ENCODE measurements around the gene NSD1.

The NSD1 gene

GRCh38 chr5:177310332-177310731, 176.8 kb downstream of the NSD1 start:
- no peak for DNase-seq

- peak; percentile 14 for DNase-seq
These were observed 177.3 kb downstream of the NSD1 start for GRCh38 chr5:177310757-177311391.

GRCh38 chr5:177311392-177311722, 177.8 kb downstream of the NSD1 start:
- DNase-seq: peak; percentile 65

- DNase-seq: peak; percentile 94
These were observed 178.4 kb downstream of the NSD1 start, which contains the start of gene MXD3 for GRCh38 chr5:177311723-177312648. MXD3 (minus strand) TSS chr5:177311898; CDS start chr5:177311830, 68 bp downstream.

GRCh38 chr5:177312649-177313181, 179.1 kb downstream of the NSD1 start:
- no peak for DNase-seq

GRCh38 chr5:177313561-177314259, 180.1 kb downstream of the NSD1 start:
- DNase-seq: no peak

- no peak for DNase-seq
These were observed 181.1 kb downstream of the NSD1 start for GRCh38 chr5:177314376-177315342.

- DNase-seq: no peak
These were observed 181.8 kb downstream of the NSD1 start for GRCh38 chr5:177315411-177315810.

- no peak for DNase-seq
These were observed 182.4 kb downstream of the NSD1 start for GRCh38 chr5:177316005-177316404.

GRCh38 chr5:177317959-177318377, 184.4 kb downstream of the NSD1 start:
- peak; percentile 65 for DNase-seq

GRCh38 chr5:177319913-177320588, 186.5 kb downstream of the NSD1 start:
- DNase-seq: no peak

- DNase-seq: no peak
These were observed 187.3 kb downstream of the NSD1 start for GRCh38 chr5:177320879-177321278.

GRCh38 chr5:177325868-177326381, 192.4 kb downstream of the NSD1 start:
- DNase-seq: no peak

- no peak for DNase-seq
These were observed 194.3 kb downstream of the NSD1 start for GRCh38 chr5:177327539-177328522.

- no peak for DNase-seq
These were observed 195.1 kb downstream of the NSD1 start for GRCh38 chr5:177328545-177329231.

GRCh38 chr5:177329883-177330282, 196.3 kb downstream of the NSD1 start:
- DNase-seq: no peak

- DNase-seq: no peak
These were observed 197.6 kb downstream of the NSD1 start for GRCh38 chr5:177330991-177331842.
